SU-DHL-6 (cell line): ENCODE data around the gene SPOCK1.

Source experiments
- CTCF ChIP-seq: fragments of 200-600 bp; sonication (generic); IDR thresholded peaks from one replicate; pipeline ENCODE4 v1.5.1; 2017; ENCODE audit warnings: antibody characterized with exemption, mild to moderate bottlenecking, low read length, moderate library complexity; ENCODE audit not compliant: insufficient read depth, poor library complexity, severe bottlenecking
- EZH2phosphoT487 ChIP-seq: fragments of 200-600 bp; sonication (generic), shearing (Covaris generic); conservative IDR thresholded peaks from 2 replicates; pipeline ENCODE4 v1.6.1; 2018; ENCODE audit warnings: mild to moderate bottlenecking, antibody characterized with exemption, low read length, moderate library complexity, mixed read lengths

- TF ChIP-seq CTCF, result no peak
- no peak for TF ChIP-seq EZH2phosphoT487
These were observed 36.2 kb downstream of the SPOCK1 start for GRCh38 chr5:137462816-137463520.
